H1 (cell line): ENCODE results near the gene TSPAN5. TPM values are rescaled to one million over a fixed set of nuclear protein-coding genes. Genes with fewer than 3 reads are reported as not detected.

Source experiments
- CTCF ChIA-PET: fragments of 300-600 bp; sonication (Branson Sonifier 250); formaldehyde crosslinking; loops from one replicate; lab custom pipeline; 2021; ENCODE audit not compliant: partially characterized antibody; lab: Charles Lee
- POLR2A ChIA-PET: fragments of 300-600 bp; sonication (Branson Sonifier 250); formaldehyde crosslinking; loops from one replicate; lab custom pipeline; 2021; ENCODE audit warnings: inconsistent platforms; ENCODE audit not compliant: partially characterized antibody; lab: Charles Lee
- DNase-seq, 2 experiments: peaks; one replicate each; pipeline versions ENCODE4 v3.0.0 to v3.0.0-alpha.2; 2010 to 2022; ENCODE audit warnings: low spot score in 2 of 2, low read depth in 1 of 2, mixed read lengths in 1 of 2
- FAIRE-seq: peaks from 2 replicates; lab custom pipeline; 2011; peaks lifted over from hg19 to GRCh38; lab: Jason Lieb, UNC
- H2AFZ ChIP-seq: 2 replicates; pipeline ENCODE4 v1.8.1; 2012; ENCODE audit warnings: low read length, inconsistent platforms
- H2AK5ac ChIP-seq: 2 replicates; pipeline ENCODE4 v1.6.1; 2013; ENCODE audit warnings: low read depth, low read length
- H2BK120ac ChIP-seq: replicated peaks from 2 replicates; pipeline ENCODE3; 2013; ENCODE audit warnings: low read depth, low read length, inconsistent platforms
- H2BK12ac ChIP-seq: 2 replicates; pipeline ENCODE4 v1.6.1; 2013; ENCODE audit warnings: low read depth, low read length
- H2BK15ac ChIP-seq: 2 replicates; pipeline ENCODE4 v1.6.1; 2013; ENCODE audit warnings: low read length
- H2BK20ac ChIP-seq: 2 replicates; pipeline ENCODE4 v1.6.1; 2013; ENCODE audit warnings: low read length
- H2BK5ac ChIP-seq: 2 replicates; pipeline ENCODE4 v1.6.1; 2013; ENCODE audit warnings: low read depth, low read length
- H3K14ac ChIP-seq: 2 replicates; pipeline ENCODE4 v1.6.1; 2013; ENCODE audit warnings: inconsistent platforms; ENCODE audit not compliant: insufficient read length
- H3K18ac ChIP-seq: 2 replicates; pipeline ENCODE4 v1.6.1; 2013; ENCODE audit warnings: low read length; ENCODE audit errors: extremely low read depth
- H3K23ac ChIP-seq: 2 replicates; pipeline ENCODE4 v1.6.1; 2013; ENCODE audit warnings: inconsistent platforms; ENCODE audit not compliant: insufficient read length
- H3K23me2 ChIP-seq: 2 replicates; pipeline ENCODE4 v1.6.1; 2013; ENCODE audit warnings: low read depth, low read length
- H3K27ac ChIP-seq: 2 replicates; pipeline ENCODE4 v1.6.1; 2011; ENCODE audit warnings: low read depth, low read length, inconsistent platforms
- H3K27me3 ChIP-seq, 4 experiments: replicated peaks in 1 of 4; 1 replicate in 1 of 4; 2 replicates in 3 of 4; pipeline versions ENCODE4 v1.6.1 to v1.8.1; 2011 to 2013; ENCODE audit warnings: low read length in 3 of 4, mild to moderate bottlenecking in 3 of 4, inconsistent platforms in 2 of 4, mixed read lengths in 2 of 4, moderate library complexity in 1 of 4; ENCODE audit not compliant: control insufficient read depth in 3 of 4, insufficient read depth in 3 of 4; ENCODE audit errors: extremely low read depth in 1 of 4
- H3K36me3 ChIP-seq, 4 experiments: 2 replicates each; pipeline versions ENCODE4 v1.6.1 to v1.8.1; 2011 to 2013; ENCODE audit warnings: mild to moderate bottlenecking in 4 of 4, low read length in 3 of 4, moderate library complexity in 2 of 4, control low read depth in 1 of 4, inconsistent platforms in 1 of 4; ENCODE audit not compliant: insufficient read depth in 4 of 4, control insufficient read depth in 2 of 4
- H3K4ac ChIP-seq: replicated peaks from 2 replicates; pipeline ENCODE3; 2013; ENCODE audit warnings: low read length, low read depth, mixed read lengths, inconsistent platforms; ENCODE audit not compliant: insufficient read length
- H3K4me1 ChIP-seq, 4 experiments: replicated peaks in 1 of 4; 1 replicate in 1 of 4; 2 replicates in 3 of 4; pipeline versions ENCODE4 v1.6.1 to v1.8.1; 2011 to 2013; ENCODE audit warnings: low read length in 3 of 4, inconsistent platforms in 2 of 4, mixed read lengths in 1 of 4; ENCODE audit not compliant: insufficient read depth in 4 of 4, control insufficient read depth in 3 of 4
- H3K4me2 ChIP-seq, 2 experiments: 2 replicates each; pipeline versions ENCODE4 v1.6.1 to v1.8.1; 2011 to 2013; ENCODE audit warnings: low read depth in 2 of 2, low read length in 2 of 2, control low read depth in 1 of 2, inconsistent platforms in 1 of 2, mild to moderate bottlenecking in 1 of 2; ENCODE audit not compliant: insufficient read depth in 1 of 2
- H3K4me3 ChIP-seq, 4 experiments: fragments of 200-600, 300-600 bp in 1 of 4; sonication (generic), shearing (Covaris generic), sonication (Bioruptor Twin) in 1 of 4; 2 replicates each; pipeline versions ENCODE4 v1.5.1 to v1.8.1; 2011 to 2016; ENCODE audit warnings: low read length in 4 of 4, low read depth in 3 of 4, control low read depth in 2 of 4, inconsistent platforms in 2 of 4, mild to moderate bottlenecking in 2 of 4, mixed read lengths in 1 of 4, moderate library complexity in 1 of 4; ENCODE audit not compliant: insufficient read depth in 2 of 4; ENCODE audit errors: extremely low read depth in 1 of 4
- H3K56ac ChIP-seq: replicated peaks from 2 replicates; pipeline ENCODE3; 2013; ENCODE audit warnings: low read depth, mild to moderate bottlenecking, mixed read lengths, low read length, inconsistent platforms; ENCODE audit not compliant: insufficient read length
- H3K79me1 ChIP-seq: 2 replicates; pipeline ENCODE4 v1.6.1; 2013; ENCODE audit warnings: low read depth, low read length, control low read depth
- H3K79me2 ChIP-seq, 2 experiments: 2 replicates each; pipeline versions ENCODE4 v1.6.1 to v1.8.1; 2012 to 2013; ENCODE audit warnings: low read length in 2 of 2, mild to moderate bottlenecking in 2 of 2, inconsistent platforms in 1 of 2; ENCODE audit not compliant: insufficient read depth in 2 of 2, control insufficient read depth in 1 of 2
- H3K9ac ChIP-seq, 4 experiments: replicated peaks in 1 of 4; 1 replicate in 1 of 4; 2 replicates in 3 of 4; pipeline versions ENCODE4 v1.6.1 to v1.8.1; 2011 to 2013; ENCODE audit warnings: low read depth in 3 of 4, low read length in 3 of 4, control low read depth in 2 of 4, mild to moderate bottlenecking in 2 of 4, moderate library complexity in 2 of 4, inconsistent platforms in 1 of 4; ENCODE audit errors: extremely low read depth in 1 of 4
- H3K9me3 ChIP-seq, 2 experiments: 2 replicates each; pipeline versions ENCODE4 v1.6.1 to v1.8.1; 2012 to 2013; ENCODE audit warnings: mild to moderate bottlenecking in 2 of 2, moderate library complexity in 2 of 2, control low read depth in 1 of 2, inconsistent platforms in 1 of 2, low read depth in 1 of 2, low read length in 1 of 2, mixed read lengths in 1 of 2; ENCODE audit not compliant: insufficient read depth in 2 of 2
- H4K20me1 ChIP-seq, 2 experiments: replicated peaks in 1 of 2; 2 replicates each; pipeline versions ENCODE3 to v1.8.1; 2011 to 2013; ENCODE audit warnings: inconsistent platforms in 2 of 2, low read length in 2 of 2, mild to moderate bottlenecking in 1 of 2; ENCODE audit not compliant: insufficient read depth in 2 of 2, control insufficient read depth in 1 of 2
- H4K5ac ChIP-seq: 2 replicates; pipeline ENCODE4 v1.6.1; 2013; ENCODE audit warnings: low read length, low read depth, mixed read lengths, inconsistent platforms; ENCODE audit not compliant: insufficient read length
- H4K8ac ChIP-seq: 2 replicates; pipeline ENCODE4 v1.8.0; 2013; ENCODE audit warnings: mild to moderate bottlenecking, moderate library complexity, low read length, inconsistent platforms; ENCODE audit not compliant: insufficient read depth; ENCODE audit errors: extremely low read depth
- H4K91ac ChIP-seq: replicated peaks from 2 replicates; pipeline ENCODE3; 2013; ENCODE audit warnings: low read length, mixed read lengths, inconsistent platforms; ENCODE audit not compliant: insufficient read length
- BCL11A ChIP-seq, 2 experiments: IDR thresholded peaks; one replicate each; pipeline ENCODE4 v1.6.1; 2011; ENCODE audit warnings: low read depth in 2 of 2, low read length in 2 of 2, mild to moderate bottlenecking in 2 of 2
- CBX8 ChIP-seq: fragments of 300-800, 300-1000 bp; sonication (generic); IDR thresholded peaks from 2 replicates; pipeline ENCODE4 v1.7.1; 2016; ENCODE audit warnings: low read depth, low read length, borderline replicate concordance
- CHD2 ChIP-seq: IDR thresholded peaks from 2 replicates; pipeline ENCODE4 v1.6.1; 2012; ENCODE audit warnings: low read length, improper control_type of control experiment
- CTBP2 ChIP-seq: IDR thresholded peaks from 2 replicates; pipeline ENCODE4 v1.7.0; 2011; ENCODE audit warnings: borderline replicate concordance, mild to moderate bottlenecking, moderate library complexity, mixed read lengths, low read length; ENCODE audit not compliant: insufficient read depth, insufficient read length
- GABPA ChIP-seq: IDR thresholded peaks from 2 replicates; pipeline ENCODE4 v1.6.1; 2011; ENCODE audit warnings: mild to moderate bottlenecking, low read length, moderate library complexity, borderline replicate concordance; ENCODE audit not compliant: insufficient read depth
- GTF2F1 ChIP-seq: IDR thresholded peaks from 2 replicates; pipeline ENCODE4 v1.6.1; 2012; ENCODE audit warnings: low read depth, low read length, improper control_type of control experiment, borderline replicate concordance
- KDM5A ChIP-seq: fragments of 200-600 bp; IDR thresholded peaks from 2 replicates; pipeline ENCODE4 v1.7.1; 2012; ENCODE audit warnings: mild to moderate bottlenecking, low read length, inconsistent platforms, mixed read lengths
- MAFK ChIP-seq: IDR thresholded peaks from 2 replicates; pipeline ENCODE4 v1.6.1; 2012; ENCODE audit warnings: low read depth, mild to moderate bottlenecking, improper control_type of control experiment, low read length
- POLR2AphosphoS5 ChIP-seq: IDR thresholded peaks from 2 replicates; pipeline ENCODE4 v1.6.1; 2011; ENCODE audit warnings: low read depth, low read length
- RFX5 ChIP-seq: IDR thresholded peaks from 2 replicates; pipeline ENCODE4 v1.6.1; 2011; ENCODE audit warnings: low read depth, low read length, improper control_type of control experiment, borderline replicate concordance
- SP1 ChIP-seq: IDR thresholded peaks from 2 replicates; pipeline ENCODE4 v1.6.1; 2011; ENCODE audit warnings: low read depth, low read length
- SP4 ChIP-seq: IDR thresholded peaks from 2 replicates; pipeline ENCODE4 v1.6.1; 2012; ENCODE audit warnings: low read length, inconsistent platforms
- TAF7 ChIP-seq: optimal IDR thresholded peaks from 2 replicates; pipeline ENCODE3; 2011; ENCODE audit warnings: low read depth, mild to moderate bottlenecking, inconsistent platforms, low read length, moderate library complexity, borderline replicate concordance
- TCF12 ChIP-seq: IDR thresholded peaks from 2 replicates; pipeline ENCODE4 v1.6.1; 2011; ENCODE audit warnings: low read depth, mild to moderate bottlenecking, low read length
- WGBS, 2 experiments: shearing (Covaris generic) in 1 of 2; methylation state at CpG; one replicate each; pipeline versions ENCODE4 v1.1.6 to v1.1.7; 2013 to 2015; ENCODE audit warnings: low lambda C conversion rate in 2 of 2, mixed read lengths in 2 of 2, inconsistent platforms in 1 of 2, low coverage in 1 of 2, missing lambda C conversion rate in 1 of 2; ENCODE audit not compliant: insufficient replicate concordance in 2 of 2, insufficient coverage in 1 of 2, insufficient read length in 1 of 2; ENCODE audit errors: extremely low coverage in 1 of 2, missing lambda C conversion rate in 1 of 2; 5-methylcytosine and 5-hydroxymethylcytosine counted together
- polyA plus RNA-seq, 7 experiments: library from polyadenylated mRNA; depleted of rRNA in 3 of 7; stranded (reverse) in 5 of 7; unstranded in 2 of 7; fragments of >200 nt in 5 of 7; fragments of 200-250 nt in 2 of 7; gene quantifications; 1 replicate in 5 of 7; 2 replicates in 1 of 7; 4 replicates in 1 of 7; pipeline versions ENCODE4 v1.2.1 to v1.2.3, GENCODE V29; 2011 to 2013; ENCODE audit warnings: missing spikeins in 2 of 7, mixed read lengths in 2 of 7
- total RNA-seq: library from RNA; stranded (reverse); fragmentation: NEBNext Ultra II Directional; extraction: Animal tissue kit (Norgen Biotek cat#: 25700); gene quantifications from 2 replicates; pipeline ENCODE4 v1.2.1, GENCODE V29; 2021
- TF ChIP-seq, protein P1 (sequence below): IDR thresholded peaks from 2 replicates; pipeline ENCODE4 v1.6.1; 2012; ENCODE audit warnings: inconsistent platforms

Gene TSPAN5
- total and polyA plus RNA-seq, 2 of the 8 experiments (the other 6 are each of a cell fraction or from before 2014, with no cell fraction given): 17.6 to 21.2 TPM

DNA sequence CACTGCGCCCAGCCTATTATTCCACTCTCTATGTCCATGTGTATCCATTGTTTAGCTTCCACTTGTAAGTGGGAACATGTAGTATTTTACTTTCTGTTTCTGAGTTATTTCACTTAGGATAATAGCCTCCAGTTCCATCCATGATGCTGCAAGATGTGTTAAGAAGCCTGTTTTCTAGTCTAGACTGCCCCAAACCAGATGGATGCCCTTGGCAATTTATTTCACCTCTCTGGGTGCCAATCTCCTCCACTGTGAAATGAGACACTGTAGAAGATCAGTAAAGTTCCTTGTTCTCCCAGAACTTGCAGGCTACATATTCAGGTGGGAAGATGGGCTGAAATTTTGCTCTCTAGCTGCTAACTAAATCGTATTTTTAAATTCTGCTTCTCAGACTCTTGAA, 72.8 kb downstream of the TSPAN5 start:
- FAIRE-seq (no peak), DNase-seq (no peak)
- ChIA-PET CTCF (interaction anchor here (0.6 to 2.4 kb wide), 2 partner anchors 16 to 485 kb away, joined by 3 to 6 read pairs; no protein-coding TSS in a partner anchor), POLR2A (interaction anchor here (2.3 kb wide), 1 partner anchor 118 kb away, joined by 6 read pairs; no protein-coding TSS in a partner anchor)
- Histone ChIP-seq H3K23ac (no peak overlapping the region), H3K4ac (no peak overlapping the region), H3K23me2 (no peaks in the 10 kb centered on the region), H3K4me3 (no peak overlapping the region), H2BK12ac (no peak overlapping the region), H2BK20ac (no peak overlapping the region), H4K91ac (no peak overlapping the region), H4K20me1 (peaks cover 0 to 2% of the 10 kb centered on the region in 2 experiments), H3K18ac (no peak overlapping the region), H4K8ac (no peak overlapping the region), H3K27ac (no peak overlapping the region), H2AK5ac (no peak overlapping the region), H3K4me2 (peak overlapping the region in 1 of 2 experiments; percentile 19; a peak in 1 of 4 replicates), H2BK120ac (no peak overlapping the region), H3K4me1 (peaks cover 0 to 5% (median 4%) of the 10 kb centered on the region in 4 experiments; a peak in 4 of 7 replicates), H2BK5ac (no peak overlapping the region), H3K79me2 (no peaks in the 10 kb centered on the region), H4K5ac (no peak overlapping the region), H3K56ac (no peak overlapping the region), H3K9me3 (no peaks in the 10 kb centered on the region), H3K27me3 (no peaks in the 10 kb centered on the region), H3K9ac (no peak overlapping the region), H3K14ac (no peak overlapping the region), H3K79me1 (no peaks in the 10 kb centered on the region; the same call in 1 of the 2 replicates), H3K36me3 (no peaks in the 10 kb centered on the region), H2AFZ (no peak overlapping the region), H2BK15ac (no peak overlapping the region)
- WGBS, 2 experiments: 79% methylated on average over 2 of the region's 2 CpGs; no CpG with 5 or more reads in 1 of the 2 experiments
- TF ChIP-seq KDM5A (no peak), TAF7 (no peak), BCL11A (IDR thresholded peaks at IDR 0.05; ENCODE audit: low read depth in 2 of 2, low read length in 2 of 2) (no peak), CHD2 (no peak), POLR2AphosphoS5 (no peak), SP4 (no peak), TCF12 (no peak), SP1 (no peak), MAFK (no peak), RFX5 (no peak), CBX8 (no peak), CTBP2 (no peak), GTF2F1 (no peak), GABPA (no peak)
- TF ChIP-seq, protein P1, sequence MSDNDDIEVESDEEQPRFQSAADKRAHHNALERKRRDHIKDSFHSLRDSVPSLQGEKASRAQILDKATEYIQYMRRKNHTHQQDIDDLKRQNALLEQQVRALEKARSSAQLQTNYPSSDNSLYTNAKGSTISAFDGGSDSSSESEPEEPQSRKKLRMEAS: no peak
